SK-N-SH treated with all-trans-retinoic acid at 6 μM for 48 hours (cell line): Measurements from ENCODE around the gene C1QTNF12.

Source experiments
- BACH2 ChIP-seq: fragments of 250-450 bp; sonication (Bioruptor Pico); IDR thresholded peaks from 2 replicates; pipeline ENCODE4 v1.9.0; 2021; ENCODE audit warnings: mild to moderate bottlenecking, borderline replicate concordance
- CSRNP3 ChIP-seq: fragments of 250-450 bp; sonication (Bioruptor Pico); IDR thresholded peaks from 2 replicates; pipeline ENCODE4 v1.5.1; 2021; ENCODE audit warnings: mild to moderate bottlenecking, moderate library complexity
- ISL1 ChIP-seq: fragments of 250-450 bp; sonication (Bioruptor Pico); IDR thresholded peaks from 2 replicates; pipeline ENCODE4 v2.1.2; 2022; ENCODE audit warnings: mild to moderate bottlenecking, moderate library complexity
- RARB ChIP-seq: fragments of 250-450 bp; sonication (Bioruptor Pico); IDR thresholded peaks from 2 replicates; pipeline ENCODE4 v1.8.0; 2021; ENCODE audit warnings: mild to moderate bottlenecking, moderate library complexity
- SNAI2 ChIP-seq: fragments of 250-450 bp; sonication (Bioruptor Pico); IDR thresholded peaks from 2 replicates; pipeline ENCODE4 v1.5.0; 2020; ENCODE audit warnings: mild to moderate bottlenecking, moderate library complexity
- ZFP30 ChIP-seq: fragments of 450-650 bp; formaldehyde crosslinking; IDR thresholded peaks from 2 replicates; pipeline ENCODE4 v1.5.0; 2022; ENCODE audit warnings: mild to moderate bottlenecking, moderate library complexity
- TF ChIP-seq, protein P1 (sequence below): fragments of 250-450 bp; sonication (Bioruptor Pico); IDR thresholded peaks from 2 replicates; pipeline ENCODE4 v1.8.0; 2021; ENCODE audit warnings: low read depth, mild to moderate bottlenecking, moderate library complexity, borderline replicate concordance

GRCh38 chr1:1210726-1211540, 35.6 kb downstream of the C1QTNF12 start:
- TF ChIP-seq, protein P1, sequence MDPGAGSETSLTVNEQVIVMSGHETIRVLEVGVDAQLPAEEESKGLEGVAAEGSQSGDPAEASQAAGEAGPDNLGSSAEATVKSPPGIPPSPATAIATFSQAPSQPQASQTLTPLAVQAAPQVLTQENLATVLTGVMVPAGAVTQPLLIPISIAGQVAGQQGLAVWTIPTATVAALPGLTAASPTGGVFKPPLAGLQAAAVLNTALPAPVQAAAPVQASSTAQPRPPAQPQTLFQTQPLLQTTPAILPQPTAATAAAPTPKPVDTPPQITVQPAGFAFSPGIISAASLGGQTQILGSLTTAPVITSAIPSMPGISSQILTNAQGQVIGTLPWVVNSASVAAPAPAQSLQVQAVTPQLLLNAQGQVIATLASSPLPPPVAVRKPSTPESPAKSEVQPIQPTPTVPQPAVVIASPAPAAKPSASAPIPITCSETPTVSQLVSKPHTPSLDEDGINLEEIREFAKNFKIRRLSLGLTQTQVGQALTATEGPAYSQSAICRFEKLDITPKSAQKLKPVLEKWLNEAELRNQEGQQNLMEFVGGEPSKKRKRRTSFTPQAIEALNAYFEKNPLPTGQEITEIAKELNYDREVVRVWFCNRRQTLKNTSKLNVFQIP (CRISPR knock-in tag), result no peak
- TF ChIP-seq BACH2 (CRISPR knock-in tag) (no peak), RARB (CRISPR knock-in tag) (no peak), ISL1 (CRISPR knock-in tag) (no peak), SNAI2 (no peak), CSRNP3 (CRISPR knock-in tag) (no peak), ZFP30 (CRISPR knock-in tag) (no peak)
